Stimulated activated naive CD8-positive, alpha-beta T cell treated with anti-CD3 and anti-CD28 coated beads, Interleukin-15, amount 100 ng/mL, for 72 hours (primary cell): Measurements from ENCODE around the gene OR7C1.
"Not testable (repeated sequence)": the region's sequence is repeated elsewhere in the genome, so short reads cannot be mapped to it uniquely, and the experiment has no call there.

Experiments used
- ATAC-seq: fragments of 150-1000 bp; cut with Tn5 transposase; 2 replicates; pipeline ENCODE4 v1.10.0; 2021; ENCODE audit warnings: mild to moderate bottlenecking, moderate library complexity
- DNase-seq, 2 donors: peaks; one replicate each; pipeline ENCODE4 v3.0.0; 2021 to 2022
- H3K27ac Mint-ChIP-seq, 2 donors: one replicate each; pipeline ENCODE4 v1.8.0; 2022; ENCODE audit warnings: mild to moderate bottlenecking in 2 of 2, mixed read lengths in 2 of 2, moderate library complexity in 2 of 2
- H3K27me3 Mint-ChIP-seq: one replicate; pipeline ENCODE4 v1.8.0; 2022; ENCODE audit warnings: mixed read lengths
- H3K4me1 Mint-ChIP-seq: one replicate; pipeline ENCODE4 v1.8.0; 2022; ENCODE audit warnings: mild to moderate bottlenecking, mixed read lengths
- H3K4me3 Mint-ChIP-seq, 2 donors: one replicate each; pipeline ENCODE4 v1.8.0; 2022; ENCODE audit warnings: mild to moderate bottlenecking in 2 of 2, mixed read lengths in 2 of 2, moderate library complexity in 1 of 2
- H3K9me3 Mint-ChIP-seq, 2 donors: one replicate each; pipeline ENCODE4 v1.8.0; 2022; ENCODE audit warnings: mixed read lengths in 2 of 2

Gene OR7C1

GRCh38 chr19:14775869-14776586, 59.0 kb downstream of the OR7C1 start:
- no peak for DNase-seq
- Mint-ChIP-seq H3K27me3 (peaks cover 69% of the 10 kb centered on the region), H3K4me3 (peak overlapping the region; percentile 57 to 72), H3K4me1 (peaks cover 21% of the 10 kb centered on the region), H3K9me3 (no peaks in the 10 kb centered on the region), H3K27ac (peak overlapping the region; percentile 6 to 82)
- ATAC-seq = no peak

GRCh38 chr19:14775326-14775725, 59.7 kb downstream of the OR7C1 start:
- peak overlapping the region in 1 of 2 donors; percentile 72 for H3K4me3 Mint-ChIP-seq
- peaks cover 21% of the 10 kb centered on the region for H3K4me1 Mint-ChIP-seq
- ATAC-seq, H3K9me3 Mint-ChIP-seq, DNase-seq, H3K27ac Mint-ChIP-seq: not testable (repeated sequence)
- H3K27me3 Mint-ChIP-seq = peaks cover 63% of the 10 kb centered on the region

DNA sequence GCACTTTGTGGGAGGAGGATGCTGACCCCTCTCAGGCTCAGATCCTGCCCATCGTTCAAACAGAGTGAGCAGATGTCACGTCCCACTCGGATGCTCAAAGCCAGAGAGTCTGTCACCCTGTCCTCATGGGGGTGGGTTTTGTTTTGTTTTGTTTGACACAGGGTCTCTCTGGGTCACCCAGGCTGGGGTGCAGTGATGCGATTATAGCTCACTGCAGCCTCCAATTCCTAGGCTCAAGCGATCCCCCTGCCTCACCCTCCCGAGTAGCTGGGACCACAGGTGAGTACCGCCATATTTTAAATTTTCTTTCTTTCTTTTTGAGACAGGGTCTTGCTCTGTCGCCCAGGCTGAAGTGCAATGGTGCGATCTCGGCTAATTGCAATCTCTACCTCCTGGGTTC, 60.6 kb downstream of the OR7C1 start:
- ATAC-seq = no peak
- Mint-ChIP-seq H3K4me3 (no peak overlapping the region), H3K27ac (no peak overlapping the region), H3K9me3 (no peaks in the 10 kb centered on the region), H3K27me3 (peaks cover 60% of the 10 kb centered on the region), H3K4me1 (peaks cover 21% of the 10 kb centered on the region)
- DNase-seq = no peak

DNA sequence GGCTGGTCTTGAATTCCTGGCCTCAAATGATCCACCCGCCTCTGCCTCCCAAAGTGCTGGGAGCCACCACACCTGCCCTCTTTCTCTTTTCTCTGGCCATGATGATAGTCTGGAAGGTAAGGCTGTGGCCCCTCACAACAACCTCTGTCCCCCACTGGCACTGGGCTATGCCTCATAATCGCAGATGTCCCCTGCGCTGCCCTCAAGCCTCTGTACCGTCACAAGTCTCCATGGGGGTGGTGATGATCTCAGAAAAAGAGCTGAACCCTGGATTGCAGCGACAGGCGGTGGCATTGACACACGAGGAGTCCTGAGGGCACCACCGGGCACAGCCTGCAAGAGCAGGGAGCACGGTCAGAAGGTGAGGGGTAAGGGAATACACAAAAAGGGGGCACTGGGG, 61.3 kb downstream of the OR7C1 start:
- not testable (repeated sequence) for DNase-seq

DNA sequence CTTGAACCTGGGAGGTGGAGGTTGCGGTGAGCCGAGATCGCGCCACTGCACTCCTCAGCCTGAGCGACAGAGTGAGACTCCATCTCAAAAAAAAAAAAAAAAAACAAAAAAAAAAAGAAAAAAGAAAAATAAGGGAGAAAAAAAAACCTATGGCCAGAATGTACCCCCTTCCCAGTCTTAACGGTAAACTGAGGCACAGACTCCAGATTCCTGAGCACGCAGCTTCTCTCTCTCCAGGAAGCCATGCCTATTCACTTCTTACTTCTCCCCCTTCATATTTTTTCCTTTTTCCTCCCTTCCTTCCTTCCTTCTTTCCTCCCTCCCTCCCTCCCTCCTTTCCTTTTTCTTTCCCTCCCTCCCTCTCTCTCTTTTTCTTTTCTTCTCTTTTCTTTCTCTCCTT, 62.0 kb downstream of the OR7C1 start:
- Mint-ChIP-seq H3K9me3 (no peaks in the 10 kb centered on the region), H3K27ac (no peak overlapping the region), H3K4me3 (no peak overlapping the region), H3K4me1 (peaks cover 21% of the 10 kb centered on the region), H3K27me3 (peaks cover 46% of the 10 kb centered on the region)
- no peak for DNase-seq
- ATAC-seq = no peak

More for the DNA sequence above, 61.3 kb downstream of the OR7C1 start:
- not testable (repeated sequence) for H3K9me3 Mint-ChIP-seq, H3K27ac Mint-ChIP-seq, H3K4me3 Mint-ChIP-seq, ATAC-seq
- Mint-ChIP-seq H3K27me3 (peaks cover 53% of the 10 kb centered on the region), H3K4me1 (peaks cover 21% of the 10 kb centered on the region)

- no peak for ATAC-seq
- Mint-ChIP-seq H3K9me3 (no peaks in the 10 kb centered on the region), H3K4me3 (no peak overlapping the region), H3K27me3 (peaks cover 41% of the 10 kb centered on the region), H3K27ac (no peak overlapping the region), H3K4me1 (peaks cover 21% of the 10 kb centered on the region)
- DNase-seq = no peak
These were observed 62.5 kb downstream of the OR7C1 start for GRCh38 chr19:14772467-14772866.

GRCh38 chr19:14770944-14771839, 63.8 kb downstream of the OR7C1 start:
- Mint-ChIP-seq H3K9me3 (no peaks in the 10 kb centered on the region), H3K4me1 (peaks cover 10% of the 10 kb centered on the region), H3K27ac (no peak overlapping the region), H3K27me3 (peaks cover 29% of the 10 kb centered on the region), H3K4me3 (no peak overlapping the region)
- ATAC-seq (no peak), DNase-seq (no peak)

DNA sequence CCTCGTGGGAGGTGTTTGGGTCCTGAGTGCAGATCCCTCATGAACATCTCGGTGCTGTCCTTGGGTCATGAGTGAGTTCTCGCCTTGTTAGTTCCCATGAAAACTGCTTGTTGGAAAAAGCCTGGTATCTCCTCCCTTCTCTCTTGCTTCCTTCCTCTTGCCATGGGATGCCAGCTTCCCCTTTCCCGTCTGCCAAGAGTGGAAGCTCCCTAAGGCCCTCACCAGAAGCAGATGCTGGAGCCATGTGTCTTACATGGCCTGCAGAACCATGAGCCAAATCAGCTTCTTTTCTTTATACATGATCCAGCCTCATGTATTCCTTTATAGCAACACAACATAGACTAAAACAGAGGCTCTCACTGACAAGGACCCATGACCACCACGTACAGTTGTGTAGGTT, 64.8 kb downstream of the OR7C1 start:
- H3K27ac Mint-ChIP-seq = no peak overlapping the region

GRCh38 chr19:14769201-14769600, 65.8 kb downstream of the OR7C1 start:
- H3K27ac Mint-ChIP-seq = no peak overlapping the region
- ATAC-seq (no peak), DNase-seq (no peak)
- H3K4me1 Mint-ChIP-seq = no peaks in the 10 kb centered on the region
- H3K27me3 Mint-ChIP-seq = peaks cover 33% of the 10 kb centered on the region
- H3K4me3 Mint-ChIP-seq = no peak overlapping the region
- no peaks in the 10 kb centered on the region for H3K9me3 Mint-ChIP-seq

More for the DNA sequence above, 64.8 kb downstream of the OR7C1 start:
- DNase-seq (no peak), ATAC-seq (no peak)
- H3K9me3 Mint-ChIP-seq = no peaks in the 10 kb centered on the region
- no peaks in the 10 kb centered on the region for H3K4me1 Mint-ChIP-seq
- H3K27me3 Mint-ChIP-seq = peaks cover 29% of the 10 kb centered on the region
- H3K4me3 Mint-ChIP-seq = no peak overlapping the region

DNA sequence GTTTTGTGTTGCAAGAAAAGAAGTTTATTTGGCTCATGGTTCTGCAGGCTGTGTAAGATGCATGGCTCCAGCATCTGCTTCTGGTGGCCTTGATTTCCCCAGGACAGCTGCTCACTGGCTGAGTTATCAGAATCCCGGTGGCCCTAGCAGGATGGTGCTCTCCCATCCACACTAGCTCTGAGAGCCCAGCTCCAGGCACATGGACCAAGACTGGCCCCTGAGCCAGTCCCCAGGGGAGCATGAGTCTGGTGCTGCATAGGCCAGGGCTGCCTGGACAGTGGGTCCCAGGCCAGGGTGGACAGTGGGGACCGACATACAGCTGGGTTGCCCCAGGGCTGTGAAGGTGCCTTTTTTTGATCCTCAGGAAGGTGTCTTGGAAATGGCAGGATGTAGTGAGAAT, 67.0 kb downstream of the OR7C1 start:
- no peak for ATAC-seq

GRCh38 chr19:14767466-14767971, 67.5 kb downstream of the OR7C1 start:
- ATAC-seq = no peak
- no peaks in the 10 kb centered on the region for H3K4me1 Mint-ChIP-seq
- no peak for DNase-seq
- H3K4me3 Mint-ChIP-seq = no peak overlapping the region
- H3K27me3 Mint-ChIP-seq = peaks cover 26% of the 10 kb centered on the region
- H3K27ac Mint-ChIP-seq = no peak overlapping the region
- no peaks in the 10 kb centered on the region for H3K9me3 Mint-ChIP-seq

More for the DNA sequence above, 67.0 kb downstream of the OR7C1 start:
- no peak overlapping the region for H3K4me3 Mint-ChIP-seq
- no peaks in the 10 kb centered on the region for H3K9me3 Mint-ChIP-seq
- peaks cover 27% of the 10 kb centered on the region for H3K27me3 Mint-ChIP-seq
- no peaks in the 10 kb centered on the region for H3K4me1 Mint-ChIP-seq
- peak overlapping the region in 1 of 2 donors; percentile 13 for H3K27ac Mint-ChIP-seq
- no peak for DNase-seq

DNA sequence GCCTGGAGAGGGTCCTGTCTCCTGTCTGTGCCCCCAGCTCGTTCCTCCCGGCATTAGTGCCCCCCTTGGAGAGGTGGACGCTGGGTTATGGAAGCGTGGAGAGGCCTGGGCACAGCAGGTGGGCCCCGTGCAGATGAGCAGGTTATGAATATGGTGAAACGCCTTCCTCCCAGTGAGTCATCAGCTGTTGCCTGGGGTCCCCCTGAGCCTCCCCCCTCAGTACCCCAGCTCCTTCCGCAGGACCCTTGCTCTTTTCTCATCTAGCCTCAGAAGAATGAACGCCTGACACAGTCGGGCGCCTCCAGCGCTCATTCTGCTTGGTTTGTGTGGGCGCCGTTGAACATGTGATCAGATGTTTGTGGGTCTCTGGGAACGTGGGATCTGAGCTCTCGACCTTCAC, 69.1 kb downstream of the OR7C1 start:
- H3K4me1 Mint-ChIP-seq, DNase-seq, H3K27ac Mint-ChIP-seq, H3K9me3 Mint-ChIP-seq, H3K4me3 Mint-ChIP-seq: not testable (repeated sequence)
- ATAC-seq = peak; percentile 12
- peaks cover 26% of the 10 kb centered on the region for H3K27me3 Mint-ChIP-seq

- not testable (repeated sequence) for H3K27ac Mint-ChIP-seq, H3K4me3 Mint-ChIP-seq, H3K4me1 Mint-ChIP-seq, DNase-seq, H3K9me3 Mint-ChIP-seq
- ATAC-seq = peak; percentile 33
- peaks cover 26% of the 10 kb centered on the region for H3K27me3 Mint-ChIP-seq
These were observed 69.6 kb downstream of the OR7C1 start for GRCh38 chr19:14765403-14765802.

DNA sequence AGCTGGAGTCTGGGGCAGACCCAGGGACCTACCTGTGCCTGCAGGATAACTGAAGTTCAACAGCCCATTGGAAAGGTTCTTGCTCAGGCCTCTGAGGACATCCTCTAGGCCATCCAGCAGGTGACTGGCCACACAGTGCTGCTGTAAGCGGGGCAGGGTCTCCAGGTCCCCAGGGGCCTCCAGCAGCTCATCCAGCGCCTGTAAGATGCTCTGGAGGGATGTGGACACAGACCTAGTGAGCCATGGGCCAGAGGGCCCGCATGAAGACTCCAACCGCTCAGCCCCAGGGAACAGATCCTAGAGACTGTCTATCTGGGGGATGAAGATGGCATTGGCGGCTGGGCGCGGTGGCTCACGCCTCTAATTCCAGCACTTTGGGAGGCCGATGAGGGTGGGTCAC, 70.6 kb downstream of the OR7C1 start:
- Mint-ChIP-seq H3K4me1 (no peaks in the 10 kb centered on the region), H3K4me3 (no peak overlapping the region), H3K27ac (no peak overlapping the region), H3K27me3 (peaks cover 26% of the 10 kb centered on the region), H3K9me3 (peaks cover 0 to 7% of the 10 kb centered on the region in 2 donors)
- DNase-seq = no peak
- ATAC-seq = no peak

DNA sequence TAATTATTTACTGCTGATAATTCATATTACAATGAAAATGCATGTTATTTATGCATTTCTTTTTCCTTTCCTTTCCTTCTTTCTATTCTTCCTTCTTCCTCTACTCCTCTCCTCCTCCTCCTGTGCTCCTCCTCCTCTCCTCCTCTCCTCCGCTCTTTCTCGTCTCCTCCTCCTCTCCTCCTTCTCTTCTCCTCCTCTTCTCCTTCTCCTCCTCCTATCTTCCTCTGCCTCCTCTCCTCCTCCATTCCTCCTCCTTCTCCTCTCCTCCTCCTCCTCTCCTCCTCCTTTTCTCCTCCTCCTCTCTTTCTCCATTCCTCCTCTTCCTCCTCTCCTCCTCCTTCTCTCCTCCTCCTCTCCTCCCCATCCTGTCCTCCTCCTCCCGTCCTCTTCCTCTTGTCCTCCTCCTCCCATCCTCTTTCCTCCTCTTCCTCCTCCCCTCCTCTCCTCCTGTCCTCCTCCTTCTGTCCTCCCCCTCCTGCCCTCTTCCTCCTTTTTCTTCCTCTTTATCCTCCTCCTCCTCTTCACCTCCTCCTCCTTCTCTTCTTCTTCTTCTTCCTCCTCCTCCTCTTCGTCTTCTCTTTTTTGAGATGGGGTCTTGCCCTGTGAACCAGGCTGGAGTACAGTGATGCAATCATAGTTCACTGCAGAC, 71.4 kb downstream of the OR7C1 start:
- peaks cover 0 to 7% of the 10 kb centered on the region in 2 donors for H3K9me3 Mint-ChIP-seq
- ATAC-seq (no peak), DNase-seq (no peak)
- H3K4me3 Mint-ChIP-seq = no peak overlapping the region
- peak overlapping the region in 1 of 2 donors; percentile 72 for H3K27ac Mint-ChIP-seq
- no peaks in the 10 kb centered on the region for H3K4me1 Mint-ChIP-seq
- peaks cover 26% of the 10 kb centered on the region for H3K27me3 Mint-ChIP-seq
